GM10266 (cell line): ENCODE data around the gene TANC1.

Source experiments
- DNase-seq: peaks from one replicate; pipeline ENCODE4 v3.0.0; 2012; ENCODE audit errors: extremely low spot score
- TF ChIP-seq, protein P1 (sequence below): IDR thresholded peaks from 2 replicates; pipeline ENCODE4 v1.5.1; 2012; ENCODE audit warnings: mild to moderate bottlenecking, low read depth; ENCODE audit not compliant: control insufficient read depth, insufficient read depth; ENCODE audit errors: missing control alignments

Gene TANC1

DNA sequence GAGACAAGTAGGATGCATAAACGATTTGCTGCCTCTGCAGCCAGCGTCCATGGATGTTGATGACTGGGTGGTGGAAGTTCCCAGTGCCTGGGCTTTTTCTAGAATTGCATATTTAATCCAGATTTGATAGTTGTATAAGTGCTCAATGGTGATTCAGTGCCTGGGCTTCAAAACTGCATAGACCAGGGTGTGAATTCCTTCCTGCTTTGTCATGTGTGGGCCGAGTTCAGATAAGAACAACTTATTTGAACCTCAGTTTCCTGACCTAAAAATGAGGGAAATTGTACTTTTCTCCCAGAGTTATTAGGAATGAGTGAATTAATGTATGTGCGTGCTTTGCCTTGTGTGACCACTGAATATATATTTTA lies 163.5 kb downstream of the TANC1 start:
- TF ChIP-seq, protein P1, sequence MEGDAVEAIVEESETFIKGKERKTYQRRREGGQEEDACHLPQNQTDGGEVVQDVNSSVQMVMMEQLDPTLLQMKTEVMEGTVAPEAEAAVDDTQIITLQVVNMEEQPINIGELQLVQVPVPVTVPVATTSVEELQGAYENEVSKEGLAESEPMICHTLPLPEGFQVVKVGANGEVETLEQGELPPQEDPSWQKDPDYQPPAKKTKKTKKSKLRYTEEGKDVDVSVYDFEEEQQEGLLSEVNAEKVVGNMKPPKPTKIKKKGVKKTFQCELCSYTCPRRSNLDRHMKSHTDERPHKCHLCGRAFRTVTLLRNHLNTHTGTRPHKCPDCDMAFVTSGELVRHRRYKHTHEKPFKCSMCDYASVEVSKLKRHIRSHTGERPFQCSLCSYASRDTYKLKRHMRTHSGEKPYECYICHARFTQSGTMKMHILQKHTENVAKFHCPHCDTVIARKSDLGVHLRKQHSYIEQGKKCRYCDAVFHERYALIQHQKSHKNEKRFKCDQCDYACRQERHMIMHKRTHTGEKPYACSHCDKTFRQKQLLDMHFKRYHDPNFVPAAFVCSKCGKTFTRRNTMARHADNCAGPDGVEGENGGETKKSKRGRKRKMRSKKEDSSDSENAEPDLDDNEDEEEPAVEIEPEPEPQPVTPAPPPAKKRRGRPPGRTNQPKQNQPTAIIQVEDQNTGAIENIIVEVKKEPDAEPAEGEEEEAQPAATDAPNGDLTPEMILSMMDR, result no peak
- DNase-seq, result no peak

DNA sequence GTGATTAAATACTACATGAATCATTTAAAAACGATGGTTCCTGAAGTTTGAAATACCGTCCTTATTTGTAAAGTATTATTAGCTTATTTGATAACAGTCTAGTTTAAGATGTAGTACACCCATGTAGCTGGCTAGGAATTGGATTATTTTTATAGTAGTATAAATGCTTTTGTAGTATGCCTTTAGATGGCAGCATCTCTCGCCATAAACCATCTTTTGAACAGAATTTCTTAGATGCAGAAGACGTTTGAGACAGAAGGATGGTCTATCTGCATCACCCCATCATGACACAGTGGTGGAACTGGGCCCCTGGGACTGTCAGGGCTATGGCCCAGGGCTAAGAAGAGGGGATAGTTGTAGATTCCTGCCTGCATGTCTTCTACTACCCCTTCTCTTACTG lies 165.4 kb downstream of the TANC1 start:
- DNase-seq, result no peak
- TF ChIP-seq, protein P1, result no peak

- TF ChIP-seq, protein P1, result no peak
- no peak for DNase-seq
Observed at GRCh38 chr2:159134979-159135378, 166.5 kb downstream of the TANC1 start.

DNA sequence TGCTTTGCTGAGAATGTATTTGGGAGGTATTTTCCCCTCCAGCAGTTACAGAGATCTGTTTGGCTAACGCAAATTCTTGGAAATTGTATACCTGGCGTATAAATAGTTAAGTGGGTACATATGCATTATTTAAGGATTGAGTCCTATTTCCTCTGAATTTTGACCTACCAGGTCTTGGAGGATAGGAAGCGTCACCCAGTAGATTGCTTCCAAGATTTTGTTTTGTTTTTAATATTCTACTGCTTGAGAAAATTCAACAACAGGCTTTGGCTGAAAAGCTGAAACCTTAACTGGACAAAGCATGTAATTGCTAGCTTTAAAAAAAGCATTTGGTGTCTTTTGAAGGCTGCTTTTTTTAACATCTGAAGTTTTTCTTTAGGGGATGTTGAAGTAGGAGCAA lies 168.0 kb downstream of the TANC1 start:
- no peak for DNase-seq
- TF ChIP-seq, protein P1, result no peak

DNA sequence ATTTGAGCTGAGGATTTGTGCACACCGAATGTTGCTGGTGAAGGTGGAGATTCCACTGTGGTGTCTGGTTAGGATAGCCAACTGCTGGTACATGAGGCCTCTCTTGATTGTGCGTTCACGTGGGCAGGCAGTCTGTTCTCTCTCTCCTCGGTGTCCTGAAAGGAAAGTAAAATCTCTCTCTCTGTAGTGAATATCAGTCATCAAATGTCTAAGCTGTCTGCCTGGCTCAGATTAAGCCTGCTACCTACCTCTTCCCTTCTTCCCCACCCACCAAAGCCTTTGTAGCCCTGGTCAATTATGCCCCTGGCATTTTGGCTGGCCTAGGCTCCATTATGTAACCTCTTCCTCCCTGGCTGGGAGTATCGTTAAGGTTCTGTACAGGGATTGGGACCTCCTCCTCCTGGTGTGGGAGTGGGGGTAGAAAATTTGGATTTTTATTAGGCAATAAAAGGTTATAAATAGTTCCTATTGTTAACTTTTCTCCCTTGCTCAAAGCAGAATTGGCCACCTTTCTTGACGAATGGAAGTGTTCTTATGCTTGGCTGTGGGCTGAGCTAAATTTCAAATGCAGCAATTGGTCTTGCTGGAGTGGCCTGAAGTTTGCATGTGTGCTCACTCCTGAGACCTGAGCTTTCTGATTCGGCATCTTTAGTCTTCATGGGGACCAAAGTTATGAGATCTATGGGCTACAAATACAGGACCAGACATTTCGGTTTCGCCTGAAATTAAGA lies 169.2 kb downstream of the TANC1 start:
- DNase-seq, result no peak
- TF ChIP-seq, protein P1, result no peak

GRCh38 chr2:159138642-159139182 lies 170.3 kb downstream of the TANC1 start:
- TF ChIP-seq, protein P1, result no peak
- DNase-seq, result no peak

DNA sequence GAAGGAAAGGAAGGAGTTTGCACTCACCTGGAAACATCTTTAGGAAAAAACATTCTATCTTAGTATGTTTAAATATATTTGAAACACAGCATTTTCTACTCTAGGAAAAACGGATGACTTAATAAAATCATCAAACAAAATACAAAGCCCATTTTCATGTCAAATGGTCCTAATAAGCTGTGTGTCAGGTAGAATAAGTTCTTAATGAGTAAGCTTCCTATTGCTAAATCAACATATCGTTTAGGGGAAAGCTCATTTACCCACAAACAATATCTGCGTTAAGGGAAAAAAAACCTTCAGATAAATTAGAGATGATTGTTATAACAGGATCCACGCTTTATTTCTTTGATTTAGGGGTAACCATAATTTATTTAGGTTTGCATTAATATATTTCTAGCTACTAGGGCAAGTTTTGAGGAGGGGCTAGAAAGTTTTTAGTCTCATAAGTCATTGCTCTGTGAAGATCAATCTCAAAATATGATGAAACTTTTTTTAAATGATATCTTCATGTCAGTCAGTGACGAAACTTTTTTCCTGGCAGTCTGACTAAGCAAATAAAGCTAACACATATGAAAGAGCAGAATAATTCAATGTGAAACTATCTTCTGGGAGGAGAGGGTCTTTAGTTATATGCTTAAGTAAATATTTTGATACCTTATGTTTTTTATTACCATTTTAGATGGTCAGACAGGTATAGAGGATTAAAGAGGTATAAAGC lies 170.9 kb downstream of the TANC1 start:
- TF ChIP-seq, protein P1, result no peak
- no peak for DNase-seq
